HEK293 (cell line): ENCODE data around the gene ATP5F1D.

Experiments
- BCL11A ChIP-seq: fragments of 450-650 bp; formaldehyde crosslinking; IDR thresholded peaks from 2 replicates; pipeline ENCODE4 v1.5.1; 2016; ENCODE audit warnings: low read depth, missing biosample characterization, missing genetic modification characterization
- GLI4 ChIP-seq: fragments of 450-650 bp; formaldehyde crosslinking; IDR thresholded peaks from 2 replicates; pipeline ENCODE4 v1.5.1; 2016; ENCODE audit warnings: missing biosample characterization, missing genetic modification characterization
- KLF10 ChIP-seq: fragments of 450-650 bp; IDR thresholded peaks from 2 replicates; pipeline ENCODE4 v1.5.1; 2018; ENCODE audit warnings: missing biosample characterization, mild to moderate bottlenecking, missing genetic modification characterization
- SP7 ChIP-seq: fragments of 450-650 bp; formaldehyde crosslinking; IDR thresholded peaks from 2 replicates; pipeline ENCODE4 v1.5.1; 2016; ENCODE audit warnings: missing biosample characterization, missing genetic modification characterization
- WT1 ChIP-seq: fragments of 450-650 bp; formaldehyde crosslinking; IDR thresholded peaks from 2 replicates; pipeline ENCODE4 v1.5.1; 2016; ENCODE audit warnings: missing biosample characterization, missing genetic modification characterization
- ZBTB7A ChIP-seq: fragments of 450-650 bp; formaldehyde crosslinking; IDR thresholded peaks from 2 replicates; pipeline ENCODE4 v1.5.1; 2016; ENCODE audit warnings: low read depth, missing biosample characterization, missing genetic modification characterization
- ZFP41 ChIP-seq: fragments of 450-650 bp; formaldehyde crosslinking; IDR thresholded peaks from 2 replicates; pipeline ENCODE4 v1.5.1; 2016; ENCODE audit warnings: missing biosample characterization, missing genetic modification characterization, borderline replicate concordance
- ZNF169 ChIP-seq: fragments of 450-650 bp; formaldehyde crosslinking; IDR thresholded peaks from 2 replicates; pipeline ENCODE4 v1.5.1; 2016; ENCODE audit warnings: missing biosample characterization, missing genetic modification characterization
- ZNF629 ChIP-seq: fragments of 450-650 bp; formaldehyde crosslinking; IDR thresholded peaks from 2 replicates; pipeline ENCODE4 v1.5.1; 2017; ENCODE audit warnings: missing biosample characterization, missing genetic modification characterization
- ZNF701 ChIP-seq: fragments of 450-650 bp; formaldehyde crosslinking; IDR thresholded peaks from 2 replicates; pipeline ENCODE4 v1.5.1; 2016; ENCODE audit warnings: missing biosample characterization, missing genetic modification characterization
- TF ChIP-seq, protein P1 (sequence below): fragments of 450-650 bp; formaldehyde crosslinking; IDR thresholded peaks from 2 replicates; pipeline ENCODE4 v1.5.1; 2016; ENCODE audit warnings: missing biosample characterization, missing genetic modification characterization
- TF ChIP-seq, protein P2 (sequence below): fragments of 450-650 bp; formaldehyde crosslinking; IDR thresholded peaks from 2 replicates; pipeline ENCODE4 v1.5.1; 2017; ENCODE audit warnings: missing biosample characterization, missing genetic modification characterization
- TF ChIP-seq, protein P3 (sequence below): fragments of 450-650 bp; formaldehyde crosslinking; IDR thresholded peaks from 2 replicates; pipeline ENCODE4 v1.5.1; 2016; ENCODE audit warnings: missing biosample characterization, missing genetic modification characterization
- TF ChIP-seq, protein P4 (sequence below): fragments of 450-650 bp; formaldehyde crosslinking; conservative IDR thresholded peaks from 2 replicates; pipeline ENCODE4 v1.5.1; 2016; ENCODE audit warnings: low read depth, missing biosample characterization, missing genetic modification characterization
- TF ChIP-seq, protein P5 (sequence below): fragments of 450-650 bp; formaldehyde crosslinking; IDR thresholded peaks from 2 replicates; pipeline ENCODE4 v1.5.1; 2016; ENCODE audit warnings: missing biosample characterization, missing genetic modification characterization, borderline replicate concordance
- TF ChIP-seq, protein P6 (sequence below): fragments of 450-650 bp; formaldehyde crosslinking; IDR thresholded peaks from 2 replicates; pipeline ENCODE4 v1.5.1; 2016; ENCODE audit warnings: missing biosample characterization, missing genetic modification characterization

Gene ATP5F1D

DNA sequence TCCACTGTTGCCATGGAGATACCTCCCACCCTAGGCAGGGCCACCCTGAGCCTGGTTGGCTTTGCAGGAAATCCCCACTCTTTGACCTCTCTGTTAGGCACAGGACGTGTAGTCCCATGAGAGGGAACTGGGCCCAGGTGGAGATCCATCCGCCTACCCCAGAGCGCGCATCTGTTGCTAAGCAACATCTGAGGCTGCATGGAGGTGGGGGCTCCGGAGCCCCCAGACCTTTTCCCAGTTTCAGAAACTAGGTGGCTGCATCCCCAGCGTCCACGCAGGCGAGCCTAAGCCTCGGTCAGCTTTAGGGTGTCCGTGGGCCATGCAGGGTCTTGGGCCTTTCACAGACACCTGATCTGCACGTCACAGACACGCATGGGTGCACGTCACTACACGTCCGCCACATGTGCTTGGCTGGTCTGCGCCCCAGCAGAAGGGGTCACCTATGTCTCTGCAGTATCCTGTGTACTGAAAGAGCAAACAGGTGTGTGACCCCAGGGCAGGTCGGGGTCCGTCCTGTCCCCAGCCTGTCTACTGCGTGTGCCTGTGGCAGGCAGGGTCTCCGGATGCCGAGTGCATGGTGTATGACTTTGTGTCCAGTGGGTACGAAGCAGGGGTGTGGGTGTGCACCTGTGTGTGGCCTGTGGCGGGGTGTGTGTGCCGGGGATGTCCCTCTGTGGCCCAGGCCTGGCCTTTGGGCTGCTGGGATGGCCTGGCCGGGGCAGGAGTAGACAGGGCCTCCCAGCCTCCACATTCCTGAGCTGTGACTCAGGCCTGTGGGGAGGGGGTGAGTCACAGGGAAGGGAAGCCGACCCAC is 23.5 kb downstream of the ATP5F1D start (continued):
- TF ChIP-seq ZNF629 (tag by site-specific recombination) (peak; percentile 33), GLI4 (peak; percentile 58; the same call in 1 of the 2 replicates), SP7 (peak; percentile 72), ZNF701 (tag by site-specific recombination) (no peak), KLF10 (tag by site-specific recombination) (peak; percentile 24; the same call in 1 of the 2 replicates), ZBTB7A (tag by site-specific recombination) (no peak), ZNF169 (tag by site-specific recombination) (no peak), ZFP41 (tag by site-specific recombination) (no peak), BCL11A (tag by site-specific recombination) (peak; percentile 92), WT1 (peak; percentile 72; the same call in 1 of the 2 replicates)
- TF ChIP-seq, protein P1, sequence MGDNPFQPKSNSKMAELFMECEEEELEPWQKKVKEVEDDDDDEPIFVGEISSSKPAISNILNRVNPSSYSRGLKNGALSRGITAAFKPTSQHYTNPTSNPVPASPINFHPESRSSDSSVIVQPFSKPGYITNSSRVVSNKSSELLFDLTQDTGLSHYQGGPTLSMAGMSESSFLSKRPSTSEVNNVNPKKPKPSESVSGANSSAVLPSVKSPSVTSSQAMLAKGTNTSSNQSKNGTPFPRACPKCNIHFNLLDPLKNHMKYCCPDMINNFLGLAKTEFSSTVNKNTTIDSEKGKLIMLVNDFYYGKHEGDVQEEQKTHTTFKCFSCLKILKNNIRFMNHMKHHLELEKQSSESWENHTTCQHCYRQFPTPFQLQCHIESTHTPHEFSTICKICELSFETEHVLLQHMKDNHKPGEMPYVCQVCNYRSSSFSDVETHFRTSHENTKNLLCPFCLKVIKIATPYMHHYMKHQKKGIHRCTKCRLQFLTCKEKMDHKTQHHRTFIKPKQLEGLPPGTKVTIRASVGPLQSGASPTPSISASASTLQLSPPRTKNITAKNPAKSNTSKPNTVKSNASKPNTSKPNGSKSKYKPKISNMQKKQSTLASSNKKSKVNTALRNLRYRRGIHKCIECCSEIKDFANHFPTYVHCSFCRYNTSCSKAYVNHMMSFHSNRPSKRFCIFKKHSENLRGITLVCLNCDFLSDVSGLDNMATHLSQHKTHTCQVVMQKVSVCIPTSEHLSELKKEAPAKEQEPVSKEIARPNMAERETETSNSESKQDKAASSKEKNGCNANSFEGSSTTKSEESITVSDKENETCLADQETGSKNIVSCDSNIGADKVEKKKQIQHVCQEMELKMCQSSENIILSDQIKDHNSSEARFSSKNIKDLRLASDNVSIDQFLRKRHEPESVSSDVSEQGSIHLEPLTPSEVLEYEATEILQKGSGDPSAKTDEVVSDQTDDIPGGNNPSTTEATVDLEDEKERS (tag by site-specific recombination), result 0 out of 2 replicates have a peak, but pooled peaks have one; percentile 50
- TF ChIP-seq, protein P2, sequence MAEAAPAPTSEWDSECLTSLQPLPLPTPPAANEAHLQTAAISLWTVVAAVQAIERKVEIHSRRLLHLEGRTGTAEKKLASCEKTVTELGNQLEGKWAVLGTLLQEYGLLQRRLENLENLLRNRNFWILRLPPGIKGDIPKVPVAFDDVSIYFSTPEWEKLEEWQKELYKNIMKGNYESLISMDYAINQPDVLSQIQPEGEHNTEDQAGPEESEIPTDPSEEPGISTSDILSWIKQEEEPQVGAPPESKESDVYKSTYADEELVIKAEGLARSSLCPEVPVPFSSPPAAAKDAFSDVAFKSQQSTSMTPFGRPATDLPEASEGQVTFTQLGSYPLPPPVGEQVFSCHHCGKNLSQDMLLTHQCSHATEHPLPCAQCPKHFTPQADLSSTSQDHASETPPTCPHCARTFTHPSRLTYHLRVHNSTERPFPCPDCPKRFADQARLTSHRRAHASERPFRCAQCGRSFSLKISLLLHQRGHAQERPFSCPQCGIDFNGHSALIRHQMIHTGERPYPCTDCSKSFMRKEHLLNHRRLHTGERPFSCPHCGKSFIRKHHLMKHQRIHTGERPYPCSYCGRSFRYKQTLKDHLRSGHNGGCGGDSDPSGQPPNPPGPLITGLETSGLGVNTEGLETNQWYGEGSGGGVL (tag by site-specific recombination), result peak; percentile 38; the same call in 1 of the 2 replicates
- TF ChIP-seq, protein P3, sequence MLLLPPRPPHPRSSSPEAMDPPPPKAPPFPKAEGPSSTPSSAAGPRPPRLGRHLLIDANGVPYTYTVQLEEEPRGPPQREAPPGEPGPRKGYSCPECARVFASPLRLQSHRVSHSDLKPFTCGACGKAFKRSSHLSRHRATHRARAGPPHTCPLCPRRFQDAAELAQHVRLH (tag by site-specific recombination), result no peak
- TF ChIP-seq, protein P4, sequence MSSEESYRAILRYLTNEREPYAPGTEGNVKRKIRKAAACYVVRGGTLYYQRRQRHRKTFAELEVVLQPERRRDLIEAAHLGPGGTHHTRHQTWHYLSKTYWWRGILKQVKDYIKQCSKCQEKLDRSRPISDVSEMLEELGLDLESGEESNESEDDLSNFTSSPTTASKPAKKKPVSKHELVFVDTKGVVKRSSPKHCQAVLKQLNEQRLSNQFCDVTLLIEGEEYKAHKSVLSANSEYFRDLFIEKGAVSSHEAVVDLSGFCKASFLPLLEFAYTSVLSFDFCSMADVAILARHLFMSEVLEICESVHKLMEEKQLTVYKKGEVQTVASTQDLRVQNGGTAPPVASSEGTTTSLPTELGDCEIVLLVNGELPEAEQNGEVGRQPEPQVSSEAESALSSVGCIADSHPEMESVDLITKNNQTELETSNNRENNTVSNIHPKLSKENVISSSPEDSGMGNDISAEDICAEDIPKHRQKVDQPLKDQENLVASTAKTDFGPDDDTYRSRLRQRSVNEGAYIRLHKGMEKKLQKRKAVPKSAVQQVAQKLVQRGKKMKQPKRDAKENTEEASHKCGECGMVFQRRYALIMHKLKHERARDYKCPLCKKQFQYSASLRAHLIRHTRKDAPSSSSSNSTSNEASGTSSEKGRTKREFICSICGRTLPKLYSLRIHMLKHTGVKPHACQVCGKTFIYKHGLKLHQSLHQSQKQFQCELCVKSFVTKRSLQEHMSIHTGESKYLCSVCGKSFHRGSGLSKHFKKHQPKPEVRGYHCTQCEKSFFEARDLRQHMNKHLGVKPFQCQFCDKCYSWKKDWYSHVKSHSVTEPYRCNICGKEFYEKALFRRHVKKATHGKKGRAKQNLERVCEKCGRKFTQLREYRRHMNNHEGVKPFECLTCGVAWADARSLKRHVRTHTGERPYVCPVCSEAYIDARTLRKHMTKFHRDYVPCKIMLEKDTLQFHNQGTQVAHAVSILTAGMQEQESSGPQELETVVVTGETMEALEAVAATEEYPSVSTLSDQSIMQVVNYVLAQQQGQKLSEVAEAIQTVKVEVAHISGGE (tag by site-specific recombination), result no peak
- TF ChIP-seq, protein P5, sequence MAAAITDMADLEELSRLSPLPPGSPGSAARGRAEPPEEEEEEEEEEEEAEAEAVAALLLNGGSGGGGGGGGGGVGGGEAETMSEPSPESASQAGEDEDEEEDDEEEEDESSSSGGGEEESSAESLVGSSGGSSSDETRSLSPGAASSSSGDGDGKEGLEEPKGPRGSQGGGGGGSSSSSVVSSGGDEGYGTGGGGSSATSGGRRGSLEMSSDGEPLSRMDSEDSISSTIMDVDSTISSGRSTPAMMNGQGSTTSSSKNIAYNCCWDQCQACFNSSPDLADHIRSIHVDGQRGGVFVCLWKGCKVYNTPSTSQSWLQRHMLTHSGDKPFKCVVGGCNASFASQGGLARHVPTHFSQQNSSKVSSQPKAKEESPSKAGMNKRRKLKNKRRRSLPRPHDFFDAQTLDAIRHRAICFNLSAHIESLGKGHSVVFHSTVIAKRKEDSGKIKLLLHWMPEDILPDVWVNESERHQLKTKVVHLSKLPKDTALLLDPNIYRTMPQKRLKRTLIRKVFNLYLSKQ (tag by site-specific recombination), result 0 out of 2 replicates have a peak, but pooled peaks have one; percentile 10
- TF ChIP-seq, protein P6, sequence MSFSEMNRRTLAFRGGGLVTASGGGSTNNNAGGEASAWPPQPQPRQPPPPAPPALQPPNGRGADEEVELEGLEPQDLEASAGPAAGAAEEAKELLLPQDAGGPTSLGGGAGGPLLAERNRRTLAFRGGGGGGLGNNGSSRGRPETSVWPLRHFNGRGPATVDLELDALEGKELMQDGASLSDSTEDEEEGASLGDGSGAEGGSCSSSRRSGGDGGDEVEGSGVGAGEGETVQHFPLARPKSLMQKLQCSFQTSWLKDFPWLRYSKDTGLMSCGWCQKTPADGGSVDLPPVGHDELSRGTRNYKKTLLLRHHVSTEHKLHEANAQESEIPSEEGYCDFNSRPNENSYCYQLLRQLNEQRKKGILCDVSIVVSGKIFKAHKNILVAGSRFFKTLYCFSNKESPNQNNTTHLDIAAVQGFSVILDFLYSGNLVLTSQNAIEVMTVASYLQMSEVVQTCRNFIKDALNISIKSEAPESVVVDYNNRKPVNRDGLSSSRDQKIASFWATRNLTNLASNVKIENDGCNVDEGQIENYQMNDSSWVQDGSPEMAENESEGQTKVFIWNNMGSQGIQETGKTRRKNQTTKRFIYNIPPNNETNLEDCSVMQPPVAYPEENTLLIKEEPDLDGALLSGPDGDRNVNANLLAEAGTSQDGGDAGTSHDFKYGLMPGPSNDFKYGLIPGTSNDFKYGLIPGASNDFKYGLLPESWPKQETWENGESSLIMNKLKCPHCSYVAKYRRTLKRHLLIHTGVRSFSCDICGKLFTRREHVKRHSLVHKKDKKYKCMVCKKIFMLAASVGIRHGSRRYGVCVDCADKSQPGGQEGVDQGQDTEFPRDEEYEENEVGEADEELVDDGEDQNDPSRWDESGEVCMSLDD, result peak; percentile 77
